Activated CD4-positive, alpha-beta T cell treated with anti-CD3 and anti-CD28 coated beads for 24 hours (primary cell): ENCODE data around the gene CDH23.

Experiments used
- DNase-seq, 2 donors: peaks; one replicate each; pipeline ENCODE4 v3.0.0-alpha.2; 2020; ENCODE audit warnings: low read depth in 2 of 2

Gene CDH23

DNA sequence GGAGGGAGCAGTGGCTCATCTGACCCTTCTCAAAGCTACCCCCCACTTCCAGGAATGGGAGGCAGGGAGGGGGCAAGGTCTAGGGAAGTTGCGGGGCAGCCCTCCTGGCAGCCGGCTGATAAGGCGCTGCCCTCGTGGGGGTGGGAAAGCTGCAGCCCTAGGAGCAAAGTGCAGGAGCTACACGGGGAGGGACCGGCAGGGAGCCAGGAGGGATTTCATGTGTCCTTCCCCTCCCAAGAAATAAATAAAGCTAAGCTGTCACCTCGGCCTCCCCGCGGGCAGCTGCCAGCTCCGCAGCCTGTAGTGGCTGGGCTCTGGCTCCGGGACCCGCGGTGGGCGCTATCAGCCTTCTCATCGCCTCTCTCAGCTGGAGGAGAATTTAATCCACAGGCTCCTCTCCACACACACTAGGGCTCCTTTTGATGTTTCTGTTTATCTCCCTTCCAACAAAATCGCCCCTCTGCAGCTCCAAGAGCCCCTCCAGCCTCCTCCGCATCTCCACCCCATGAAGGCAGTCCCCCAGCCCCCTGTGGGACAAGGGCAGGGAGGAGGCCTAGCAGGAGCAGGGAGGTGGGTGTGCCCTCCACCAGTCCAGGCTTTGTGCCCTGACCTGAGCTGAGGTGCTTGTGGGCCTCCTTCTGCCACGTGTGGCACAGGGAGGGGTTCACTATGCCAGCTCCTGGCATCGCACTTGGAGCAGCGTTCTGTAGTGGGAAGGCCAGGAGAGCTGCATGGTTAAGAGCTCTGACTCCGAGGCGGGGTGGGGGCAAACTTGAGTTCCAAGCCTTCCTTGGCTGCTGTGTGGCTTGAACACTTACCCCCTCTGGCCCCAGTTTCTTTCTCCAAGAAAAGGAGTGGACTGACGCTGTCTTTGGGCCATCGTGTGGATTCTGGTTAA, 242.4 kb downstream of the CDH23 start:
- DNase-seq: no peak

DNA sequence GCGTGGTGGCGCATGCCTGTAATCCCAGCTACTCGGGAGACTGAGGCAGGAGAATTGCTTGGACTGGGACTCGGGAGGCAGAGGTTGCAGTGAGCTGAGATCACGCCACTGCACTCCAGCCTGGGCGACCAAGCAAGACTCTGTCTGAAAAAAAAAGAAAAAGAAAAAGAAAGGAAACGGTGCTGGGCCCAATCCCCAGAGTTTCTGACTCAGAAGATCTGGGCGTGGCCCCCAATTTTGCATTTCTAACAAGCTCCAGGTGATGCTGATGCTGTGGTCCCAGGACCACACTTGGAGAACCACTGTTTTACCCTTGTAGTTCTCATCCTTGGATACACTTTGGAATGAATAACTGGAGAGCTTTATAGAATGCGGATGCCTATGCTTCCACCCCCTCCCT, 243.9 kb downstream of the CDH23 start:
- DNase-seq: no peak

GRCh38 chr10:71641449-71641848, 244.7 kb downstream of the CDH23 start:
- DNase-seq: no peak

GRCh38 chr10:71641986-71642385, 245.3 kb downstream of the CDH23 start:
- no peak for DNase-seq

DNA sequence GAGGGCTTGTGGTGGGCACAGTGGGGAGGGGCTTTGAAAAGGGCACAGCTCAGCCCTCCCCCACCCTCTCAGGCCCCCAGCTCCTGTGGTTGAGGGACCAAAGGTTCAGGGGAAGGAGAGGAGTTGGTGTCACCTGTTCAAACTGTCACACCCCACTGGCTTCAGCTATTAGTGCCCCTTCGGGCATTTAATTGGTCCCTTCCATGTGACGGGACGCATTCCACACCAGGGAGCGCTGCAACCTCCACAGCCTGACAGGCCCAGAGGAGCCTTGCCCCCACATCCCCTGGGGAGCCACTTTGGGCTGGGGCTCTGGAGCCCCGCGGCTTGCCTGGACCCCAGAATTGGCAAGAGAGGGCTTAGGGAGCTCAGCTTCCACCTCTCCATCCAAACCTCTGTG, 247.2 kb downstream of the CDH23 start:
- DNase-seq: no peak

DNA sequence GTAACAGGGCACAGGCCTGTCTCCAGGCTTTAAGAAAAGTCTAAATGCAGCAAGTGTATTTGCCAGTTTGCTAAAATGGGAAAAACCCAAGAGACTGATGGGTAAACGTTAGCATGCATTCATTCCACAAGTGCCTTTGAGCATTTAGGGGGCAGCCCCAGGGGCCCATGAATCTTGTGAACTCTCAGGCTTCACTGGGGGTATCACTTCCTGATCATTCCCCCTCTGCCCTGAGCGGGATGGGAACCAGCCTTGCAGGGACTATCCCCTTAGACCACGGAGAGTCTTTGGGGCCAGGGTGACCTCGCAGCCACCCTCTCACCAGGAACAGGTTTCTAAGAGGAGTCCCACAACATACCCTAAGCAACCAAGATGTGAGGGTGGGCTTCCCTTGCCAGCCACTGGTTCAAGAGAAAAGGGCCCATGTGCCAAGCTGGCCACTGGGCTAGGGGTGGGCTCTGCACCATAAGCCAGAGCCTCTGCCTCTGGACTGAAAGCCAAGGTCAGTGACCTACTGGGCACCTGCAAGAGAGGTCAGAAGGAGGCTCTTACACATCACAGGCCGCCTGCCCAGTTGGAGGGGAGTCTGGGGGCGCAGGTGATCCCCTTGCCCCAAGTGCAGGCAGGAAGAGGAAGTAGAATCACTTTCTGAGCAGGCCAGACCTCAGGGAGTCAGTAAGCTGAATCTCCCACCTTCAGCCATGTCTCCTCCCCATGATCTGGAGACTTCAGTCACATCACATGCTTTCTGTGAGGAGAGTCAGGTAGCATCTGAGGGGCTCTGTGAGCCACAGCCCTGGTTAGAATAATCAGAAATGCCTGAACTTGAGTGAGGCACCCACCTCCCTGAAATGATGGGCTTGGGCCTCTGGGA, 247.8 kb downstream of the CDH23 start:
- DNase-seq: no peak

- DNase-seq: no peak
Observed at GRCh38 chr10:71645185-71645584, 248.5 kb downstream of the CDH23 start.

DNA sequence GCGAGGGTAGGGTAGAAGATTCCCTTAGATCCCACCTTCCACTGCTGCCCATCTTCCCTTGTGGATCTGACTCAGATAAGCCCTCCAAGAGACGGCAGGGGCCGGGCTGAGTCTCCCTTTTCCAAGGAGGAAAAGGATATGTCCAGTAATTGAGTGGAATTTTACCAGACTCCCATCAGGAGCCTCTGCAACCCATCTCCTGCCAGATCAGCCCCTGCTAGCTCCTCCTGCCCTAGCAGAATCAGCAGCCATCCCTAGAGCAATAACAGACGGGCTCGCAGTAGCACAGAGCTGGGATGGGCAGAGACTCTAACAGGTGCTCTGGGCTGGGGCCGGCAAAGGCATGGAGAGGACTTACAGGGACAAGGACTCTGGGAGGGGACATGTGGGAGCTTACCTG, 249.3 kb downstream of the CDH23 start:
- DNase-seq: no peak

GRCh38 chr10:71646592-71647292, 250.0 kb downstream of the CDH23 start:
- no peak for DNase-seq

DNA sequence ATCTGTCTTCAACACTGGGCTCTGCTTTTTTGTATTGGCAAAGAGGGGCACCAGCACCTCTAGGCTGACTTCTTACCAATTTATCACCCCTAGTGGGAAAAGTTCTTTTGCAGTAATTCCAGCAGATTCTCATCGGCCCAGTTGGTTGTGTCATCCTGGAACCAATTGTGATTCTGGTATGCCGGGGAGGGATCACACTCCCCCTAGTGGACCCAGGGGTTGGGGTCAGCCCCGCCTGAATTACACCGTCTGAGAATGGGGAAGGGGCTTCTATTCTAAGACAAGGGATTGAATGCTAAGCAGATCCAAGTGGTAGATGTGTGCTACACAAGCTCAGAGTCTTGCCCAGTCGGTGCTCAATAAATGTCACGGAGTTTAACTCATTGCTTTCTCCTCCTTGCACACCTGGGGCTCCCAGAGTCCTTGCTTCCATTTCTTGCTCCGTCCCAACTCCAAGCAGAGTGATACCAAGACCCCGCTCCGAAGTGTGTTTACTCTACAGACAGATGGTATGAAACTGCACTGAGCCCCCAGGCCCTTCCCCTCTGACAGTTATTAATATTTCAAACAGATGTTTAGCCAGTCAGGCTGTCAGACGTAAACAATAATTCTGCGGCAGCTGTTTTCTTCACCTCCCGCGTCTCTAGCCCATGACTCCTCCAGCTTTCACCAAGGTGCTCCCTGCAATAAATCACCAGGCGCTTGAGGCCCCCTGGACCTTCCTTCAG, 251.0 kb downstream of the CDH23 start:
- no peak for DNase-seq

GRCh38 chr10:71648254-71648932, 251.7 kb downstream of the CDH23 start:
- DNase-seq: no peak

- DNase-seq: no peak
Observed at GRCh38 chr10:71648933-71649320, 252.2 kb downstream of the CDH23 start.

- DNase-seq: no peak
Observed at GRCh38 chr10:71649631-71650030, 252.9 kb downstream of the CDH23 start.

- DNase-seq: no peak
Observed at GRCh38 chr10:71650397-71650796, 253.7 kb downstream of the CDH23 start.

- DNase-seq: no peak
Observed at GRCh38 chr10:71651428-71651827, 254.7 kb downstream of the CDH23 start.

DNA sequence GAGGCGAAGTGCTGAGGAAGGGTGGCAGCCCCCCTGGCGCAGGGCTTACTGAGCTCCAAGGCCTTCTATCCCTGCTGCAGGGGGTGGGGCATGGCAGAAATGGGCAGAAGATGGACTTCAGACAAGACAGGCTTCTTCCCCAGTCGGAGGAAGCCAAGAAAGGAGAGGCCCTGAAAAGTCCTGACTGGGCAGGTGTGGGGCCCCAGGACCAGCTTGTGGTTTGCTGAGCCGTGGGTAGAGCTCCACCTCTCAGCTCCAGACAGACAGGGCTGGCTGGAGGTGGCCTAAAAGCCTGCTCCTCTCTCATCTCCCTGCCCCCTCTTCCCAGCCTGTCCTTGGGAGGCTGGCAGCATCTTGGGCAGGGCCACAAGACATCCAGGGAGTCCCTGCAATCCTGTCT, 255.2 kb downstream of the CDH23 start:
- DNase-seq: no peak

GRCh38 chr10:71653044-71653443, 256.3 kb downstream of the CDH23 start:
- no peak for DNase-seq

DNA sequence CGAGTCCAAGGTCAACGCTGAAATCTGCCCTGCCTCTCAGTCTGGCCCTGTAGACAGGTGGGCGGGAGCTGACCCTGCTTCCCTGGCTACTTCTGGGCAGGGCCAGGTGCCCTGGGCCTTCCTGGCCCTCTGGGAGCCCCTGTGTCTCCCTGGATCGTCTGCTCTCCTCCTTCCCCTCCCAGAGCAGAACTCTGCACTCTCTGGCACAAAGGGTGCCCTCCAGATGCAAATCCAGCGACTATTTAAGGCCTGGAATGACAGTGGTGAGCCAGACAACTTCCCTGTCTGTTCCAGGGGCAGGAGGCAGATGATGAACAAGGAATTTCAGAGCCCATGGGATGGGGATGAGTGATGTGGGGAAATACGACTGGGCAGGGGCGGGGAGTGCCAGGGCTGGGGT, 259.5 kb downstream of the CDH23 start:
- DNase-seq: no peak

DNA sequence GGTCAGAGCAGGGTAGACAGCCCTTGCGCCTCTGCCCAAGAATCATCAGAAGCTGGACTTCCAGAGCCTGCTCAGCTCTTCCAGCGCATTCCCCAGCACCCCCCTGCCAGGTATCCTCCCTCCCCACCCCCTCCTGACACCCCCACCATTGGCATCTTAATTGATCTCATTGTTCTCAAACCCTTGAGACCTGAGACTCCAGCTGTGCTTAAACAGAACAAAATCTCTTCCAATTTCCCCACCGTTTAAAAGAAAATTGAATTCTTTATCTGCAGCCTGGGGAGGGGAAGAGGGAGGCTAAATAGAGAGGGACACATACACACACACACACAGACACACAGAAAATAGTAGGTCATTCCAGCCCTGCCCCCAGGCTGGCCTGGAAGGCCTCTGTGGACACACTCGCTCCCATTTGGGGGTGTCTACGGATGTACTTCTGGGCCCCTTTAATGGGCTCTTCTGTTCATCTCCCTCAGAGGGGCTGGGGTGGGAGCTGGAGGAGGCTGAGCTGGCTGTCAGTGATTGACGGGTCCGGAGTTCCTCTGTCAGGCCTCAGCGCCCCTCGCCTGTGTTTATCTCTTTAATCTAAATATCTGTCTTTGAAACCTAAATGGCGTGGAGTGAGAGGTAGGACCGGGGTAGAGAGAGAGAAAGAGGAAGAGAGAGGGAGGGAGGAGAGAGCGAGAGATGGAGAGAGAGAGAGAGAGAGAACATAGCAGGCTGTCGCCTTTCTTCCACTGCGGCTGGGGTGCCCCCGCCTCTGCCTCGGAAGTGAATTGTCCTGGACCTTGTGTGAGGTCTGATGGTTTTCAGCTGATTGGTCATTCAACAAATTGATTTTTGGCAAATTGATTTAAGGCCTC, 261.1 kb downstream of the CDH23 start:
- DNase-seq: no peak

GRCh38 chr10:71658467-71658745, 261.7 kb downstream of the CDH23 start:
- DNase-seq: no peak
